ENCODE data around the gene TWSG1. TPM values are rescaled to one million over a fixed set of nuclear protein-coding genes. Genes with fewer than 3 reads are reported as not detected.

TWSG1 gene
- total RNA-seq, result 1 to 10 TPM; 6.1 to 8.2 (median 7.6) TPM

GRCh38 chr18:9334329-9334972 lies at the start of gene TWSG1:
TWSG1 (plus strand) TSS chr18:9334773; CDS start chr18:9337230, 2,457 bp downstream.
- Mint-ChIP-seq H3K4me3 (peak within 1 kb of the TSS; percentile 88), H3K36me3 (ENCODE audit: insufficient read depth) (no peaks in the 10 kb centered on the region), H3K9me3 (no peaks in the 10 kb centered on the region), H3K4me1 (ENCODE audit: low read depth) (peaks cover 18% of the 10 kb centered on the region), H3K27me3 (ENCODE audit: low read depth) (peaks cover 5% of the 10 kb centered on the region)
- DNase-seq (peak; percentile 95), ATAC-seq (peak; percentile 89 to 90)

GRCh38 chr18:9285604-9286003 lies 49.0 kb upstream of the TWSG1 start:
- no peak for ATAC-seq
- H3K9me3 Mint-ChIP-seq, result no peaks in the 10 kb centered on the region
- no peak overlapping the region for H3K4me3 Mint-ChIP-seq
- no peaks in the 10 kb centered on the region for H3K27me3 Mint-ChIP-seq (ENCODE audit: low read depth)
- H3K4me1 Mint-ChIP-seq (ENCODE audit: low read depth), result no peaks in the 10 kb centered on the region
- H3K36me3 Mint-ChIP-seq (ENCODE audit: insufficient read depth), result peaks cover 26% of the 10 kb centered on the region
- DNase-seq, result no peak

- DNase-seq (no peak), ATAC-seq (no peak)
- no peaks in the 10 kb centered on the region for H3K4me1 Mint-ChIP-seq (ENCODE audit: low read depth)
- H3K27me3 Mint-ChIP-seq (ENCODE audit: low read depth), result no peaks in the 10 kb centered on the region
- H3K36me3 Mint-ChIP-seq (ENCODE audit: insufficient read depth), result peaks cover 22% of the 10 kb centered on the region
- H3K4me3 Mint-ChIP-seq, result no peak overlapping the region
- H3K9me3 Mint-ChIP-seq, result peaks cover 4% of the 10 kb centered on the region
Observed at GRCh38 chr18:9287036-9287435, 47.5 kb upstream of the TWSG1 start.

GRCh38 chr18:9289698-9290097 lies 44.9 kb upstream of the TWSG1 start:
- H3K9me3 Mint-ChIP-seq, result peaks cover 19% of the 10 kb centered on the region
- H3K36me3 Mint-ChIP-seq (ENCODE audit: insufficient read depth), result peaks cover 22% of the 10 kb centered on the region
- H3K4me1 Mint-ChIP-seq (ENCODE audit: low read depth), result no peaks in the 10 kb centered on the region
- DNase-seq (no peak), ATAC-seq (no peak)
- H3K27me3 Mint-ChIP-seq (ENCODE audit: low read depth), result no peaks in the 10 kb centered on the region
- H3K4me3 Mint-ChIP-seq, result no peak overlapping the region

- ATAC-seq, result no peak
- Mint-ChIP-seq H3K27me3 (ENCODE audit: low read depth) (no peaks in the 10 kb centered on the region), H3K9me3 (peaks cover 19% of the 10 kb centered on the region), H3K4me1 (ENCODE audit: low read depth) (no peaks in the 10 kb centered on the region), H3K4me3 (no peak overlapping the region), H3K36me3 (ENCODE audit: insufficient read depth) (peaks cover 22% of the 10 kb centered on the region)
- DNase-seq, result no peak
Observed at GRCh38 chr18:9290156-9290555, 44.4 kb upstream of the TWSG1 start.

GRCh38 chr18:9292047-9292446 lies 42.5 kb upstream of the TWSG1 start:
- Mint-ChIP-seq H3K4me3 (no peak overlapping the region), H3K9me3 (peaks cover 19% of the 10 kb centered on the region), H3K36me3 (ENCODE audit: insufficient read depth) (peaks cover 12% of the 10 kb centered on the region), H3K4me1 (ENCODE audit: low read depth) (no peaks in the 10 kb centered on the region), H3K27me3 (ENCODE audit: low read depth) (no peaks in the 10 kb centered on the region)
- ATAC-seq (no peak), DNase-seq (no peak)

GRCh38 chr18:9293948-9294347 lies 40.6 kb upstream of the TWSG1 start:
- Mint-ChIP-seq H3K4me3 (no peak overlapping the region), H3K36me3 (ENCODE audit: insufficient read depth) (peaks cover 8% of the 10 kb centered on the region), H3K9me3 (peaks cover 19% of the 10 kb centered on the region), H3K4me1 (ENCODE audit: low read depth) (no peaks in the 10 kb centered on the region), H3K27me3 (ENCODE audit: low read depth) (no peaks in the 10 kb centered on the region)
- no peak for ATAC-seq
- no peak for DNase-seq

- DNase-seq (no peak), ATAC-seq (no peak)
- H3K4me3 Mint-ChIP-seq, result no peak overlapping the region
- no peaks in the 10 kb centered on the region for H3K27me3 Mint-ChIP-seq (ENCODE audit: low read depth)
- H3K4me1 Mint-ChIP-seq (ENCODE audit: low read depth), result no peaks in the 10 kb centered on the region
- peaks cover 8% of the 10 kb centered on the region for H3K36me3 Mint-ChIP-seq (ENCODE audit: insufficient read depth)
- H3K9me3 Mint-ChIP-seq, result peaks cover 19% of the 10 kb centered on the region
Observed at GRCh38 chr18:9296233-9297006, 38.2 kb upstream of the TWSG1 start.

GRCh38 chr18:9297007-9297393 lies 37.6 kb upstream of the TWSG1 start:
- no peaks in the 10 kb centered on the region for H3K4me1 Mint-ChIP-seq (ENCODE audit: low read depth)
- ATAC-seq, result no peak
- no peak overlapping the region for H3K4me3 Mint-ChIP-seq

GRCh38 chr18:9304388-9305070 lies 30.0 kb upstream of the TWSG1 start:
- ATAC-seq, result no peak
- peaks cover 8% of the 10 kb centered on the region for H3K27me3 Mint-ChIP-seq (ENCODE audit: low read depth)
- no peak for DNase-seq
- H3K36me3 Mint-ChIP-seq (ENCODE audit: insufficient read depth), result peaks cover 13% of the 10 kb centered on the region
- no peak overlapping the region for H3K4me3 Mint-ChIP-seq
- peaks cover 52% of the 10 kb centered on the region for H3K9me3 Mint-ChIP-seq
- H3K4me1 Mint-ChIP-seq (ENCODE audit: low read depth), result no peaks in the 10 kb centered on the region

More at GRCh38 chr18:9297007-9297393, 37.6 kb upstream of the TWSG1 start:
- H3K27me3 Mint-ChIP-seq (ENCODE audit: low read depth), result no peaks in the 10 kb centered on the region
- DNase-seq, result no peak
- H3K9me3 Mint-ChIP-seq, result peaks cover 16% of the 10 kb centered on the region
- peaks cover 8% of the 10 kb centered on the region for H3K36me3 Mint-ChIP-seq (ENCODE audit: insufficient read depth)

- DNase-seq (no peak), ATAC-seq (no peak)
- peaks cover 14% of the 10 kb centered on the region for H3K27me3 Mint-ChIP-seq (ENCODE audit: low read depth)
- H3K4me1 Mint-ChIP-seq (ENCODE audit: low read depth), result no peaks in the 10 kb centered on the region
- no peak overlapping the region for H3K4me3 Mint-ChIP-seq
- peaks cover 8% of the 10 kb centered on the region for H3K9me3 Mint-ChIP-seq
- H3K36me3 Mint-ChIP-seq (ENCODE audit: insufficient read depth), result no peaks in the 10 kb centered on the region
Observed at GRCh38 chr18:9319333-9319732, 15.2 kb upstream of the TWSG1 start.

GRCh38 chr18:9321017-9321452 lies 13.5 kb upstream of the TWSG1 start:
- H3K4me1 Mint-ChIP-seq (ENCODE audit: low read depth), result no peaks in the 10 kb centered on the region
- peaks cover 14% of the 10 kb centered on the region for H3K27me3 Mint-ChIP-seq (ENCODE audit: low read depth)
- peaks cover 8% of the 10 kb centered on the region for H3K9me3 Mint-ChIP-seq
- no peak for DNase-seq
- H3K36me3 Mint-ChIP-seq (ENCODE audit: insufficient read depth), result no peaks in the 10 kb centered on the region
- H3K4me3 Mint-ChIP-seq, result no peak overlapping the region
- ATAC-seq, result no peak

GRCh38 chr18:9321736-9322135 lies 12.8 kb upstream of the TWSG1 start:
- Mint-ChIP-seq H3K27me3 (ENCODE audit: low read depth) (peaks cover 14% of the 10 kb centered on the region), H3K4me1 (ENCODE audit: low read depth) (no peaks in the 10 kb centered on the region), H3K36me3 (ENCODE audit: insufficient read depth) (no peaks in the 10 kb centered on the region), H3K4me3 (no peak overlapping the region), H3K9me3 (peaks cover 8% of the 10 kb centered on the region)
- ATAC-seq (no peak), DNase-seq (no peak)

- Mint-ChIP-seq H3K9me3 (peaks cover 8% of the 10 kb centered on the region), H3K27me3 (ENCODE audit: low read depth) (peaks cover 14% of the 10 kb centered on the region), H3K4me1 (ENCODE audit: low read depth) (no peaks in the 10 kb centered on the region), H3K4me3 (no peak overlapping the region), H3K36me3 (ENCODE audit: insufficient read depth) (no peaks in the 10 kb centered on the region)
- no peak for DNase-seq
- no peak for ATAC-seq
Observed at GRCh38 chr18:9322744-9323143, 11.8 kb upstream of the TWSG1 start.
